ENCODE measurements around the gene RGR.

The RGR gene

DNA sequence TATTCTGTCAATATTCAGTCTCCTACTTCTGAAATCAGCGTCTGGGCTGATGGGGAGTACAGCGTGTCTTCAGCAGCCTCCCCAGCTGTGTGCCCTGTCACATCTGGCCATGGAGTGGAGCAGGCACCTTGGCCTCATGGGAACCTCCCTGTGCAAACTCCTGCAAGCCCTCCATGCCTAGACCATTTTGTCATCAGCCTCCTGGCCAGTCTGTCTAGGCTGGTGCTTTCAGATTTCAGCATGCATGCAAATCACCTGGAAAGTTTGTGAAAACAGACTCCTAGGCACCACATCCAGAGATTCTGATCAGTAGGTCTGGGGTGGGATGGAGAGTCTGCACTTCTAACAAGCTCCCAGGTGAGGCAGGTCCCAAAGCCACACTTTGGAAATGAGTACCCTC is 57.4 kb downstream of the RGR start:
- no peak for DNase-seq

DNA sequence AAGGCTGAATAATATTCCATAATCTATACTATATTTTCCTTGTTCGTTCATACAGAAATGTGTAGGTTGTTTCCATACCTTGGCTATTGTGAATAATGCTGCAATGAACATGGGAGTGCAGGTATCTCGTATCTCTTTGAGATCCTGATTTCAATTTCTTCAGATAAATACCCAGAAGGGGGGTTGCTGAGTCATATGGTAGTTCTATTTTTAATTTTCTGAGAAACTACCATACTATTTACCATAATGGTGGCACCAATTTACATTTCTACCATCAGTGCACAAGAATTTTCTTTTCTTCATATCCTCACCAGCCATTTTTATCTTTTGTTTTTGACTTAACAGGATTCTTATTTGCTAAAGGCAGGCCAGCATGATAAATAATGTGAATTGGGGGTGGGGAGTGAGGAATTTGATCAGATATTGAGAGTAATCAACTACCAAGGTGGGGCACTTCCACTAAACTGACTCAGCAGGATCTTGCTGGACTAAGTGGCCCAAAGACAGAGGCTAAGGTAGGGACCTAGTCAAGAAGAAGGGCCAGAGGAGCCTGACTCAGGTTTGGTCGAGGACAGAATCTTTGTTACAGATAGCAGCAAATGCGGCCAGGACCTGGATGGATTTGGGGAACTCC is 62.0 kb downstream of the RGR start:
- DNase-seq: peak in 1 of 5 experiments; percentile 48

DNA sequence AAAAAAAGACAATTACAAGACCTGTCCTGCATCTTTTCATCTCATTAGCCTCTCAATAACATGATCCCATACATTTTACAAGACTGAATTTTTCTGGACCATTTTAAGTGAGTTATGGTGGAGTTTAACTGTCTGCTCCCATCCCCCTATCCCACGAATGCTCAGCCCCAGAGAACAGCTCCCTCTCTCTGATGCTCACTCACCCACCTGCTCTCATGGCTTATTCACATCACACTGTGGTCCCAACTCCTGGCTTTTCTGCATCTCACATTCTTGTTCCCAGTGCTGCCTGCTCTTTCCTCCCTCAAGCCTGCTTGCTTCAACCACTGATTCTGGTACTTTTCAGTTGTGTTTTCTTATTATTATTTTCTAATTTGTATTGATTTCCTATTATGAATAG is 63.2 kb downstream of the RGR start:
- no peak for DNase-seq

- peak in 2 of 5 experiments; percentile 12 to 66 for DNase-seq
Measured at GRCh38 chr10:84308481-84309304, 63.8 kb downstream of the RGR start.
